Measurements from ENCODE around the gene SRRM3. TPM values are rescaled to one million over a fixed set of nuclear protein-coding genes. Genes with fewer than 3 reads are reported as not detected.

The SRRM3 gene
- total and polyA plus RNA-seq, 9 of the 15 experiments (the other 6 are each of a cell fraction or from before 2014, with no cell fraction given), result 0.04 to 0.91 (median 0.46) TPM; not detected in 2

DNA sequence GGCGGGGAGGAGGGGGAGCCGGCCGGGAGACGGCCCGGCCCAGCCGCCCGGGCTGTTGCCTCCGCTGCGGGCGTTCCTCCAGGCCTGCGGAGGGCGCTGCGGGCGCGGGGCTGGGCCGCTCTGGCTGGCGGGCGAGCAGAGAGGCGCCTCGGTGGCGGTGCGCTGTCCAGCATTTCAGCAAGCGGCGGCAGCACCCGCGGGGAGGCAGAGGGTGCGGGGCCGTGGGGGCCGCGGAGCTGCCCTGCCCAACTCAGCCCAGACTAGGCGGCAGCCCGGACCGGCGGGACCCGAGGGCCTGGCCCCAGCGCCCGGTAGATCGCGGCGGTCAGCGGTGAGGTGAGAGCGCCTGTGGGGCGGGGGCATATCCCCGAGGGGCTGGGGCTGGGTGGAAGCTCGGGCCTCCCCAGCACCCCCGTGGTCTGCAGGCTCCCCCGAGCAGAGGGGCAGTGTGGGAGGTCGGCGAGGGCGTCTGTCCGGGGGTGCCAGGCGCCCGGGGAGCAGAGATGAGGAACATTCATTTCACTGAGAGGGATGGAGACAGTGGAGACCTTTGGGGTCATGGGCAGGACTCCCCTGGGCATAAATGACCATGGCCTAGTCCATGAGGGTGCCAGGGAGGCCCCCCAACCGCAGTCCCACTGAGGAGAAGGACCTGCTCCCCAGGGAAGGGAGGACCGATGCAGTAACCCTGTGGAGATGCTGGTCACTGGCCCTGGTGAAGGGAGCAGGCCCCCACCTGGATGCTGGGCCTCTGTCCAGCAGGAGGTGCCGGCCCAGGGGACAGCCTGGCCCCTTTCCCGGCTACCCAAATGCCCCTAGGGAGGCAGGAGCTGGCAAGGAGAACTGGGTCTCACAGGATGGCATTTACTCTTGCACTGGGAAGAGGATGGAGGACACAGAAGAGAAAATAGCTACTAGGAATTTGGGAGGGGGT lies at the start of gene SRRM3 (continued):
- TF ChIP-seq, protein P1, sequence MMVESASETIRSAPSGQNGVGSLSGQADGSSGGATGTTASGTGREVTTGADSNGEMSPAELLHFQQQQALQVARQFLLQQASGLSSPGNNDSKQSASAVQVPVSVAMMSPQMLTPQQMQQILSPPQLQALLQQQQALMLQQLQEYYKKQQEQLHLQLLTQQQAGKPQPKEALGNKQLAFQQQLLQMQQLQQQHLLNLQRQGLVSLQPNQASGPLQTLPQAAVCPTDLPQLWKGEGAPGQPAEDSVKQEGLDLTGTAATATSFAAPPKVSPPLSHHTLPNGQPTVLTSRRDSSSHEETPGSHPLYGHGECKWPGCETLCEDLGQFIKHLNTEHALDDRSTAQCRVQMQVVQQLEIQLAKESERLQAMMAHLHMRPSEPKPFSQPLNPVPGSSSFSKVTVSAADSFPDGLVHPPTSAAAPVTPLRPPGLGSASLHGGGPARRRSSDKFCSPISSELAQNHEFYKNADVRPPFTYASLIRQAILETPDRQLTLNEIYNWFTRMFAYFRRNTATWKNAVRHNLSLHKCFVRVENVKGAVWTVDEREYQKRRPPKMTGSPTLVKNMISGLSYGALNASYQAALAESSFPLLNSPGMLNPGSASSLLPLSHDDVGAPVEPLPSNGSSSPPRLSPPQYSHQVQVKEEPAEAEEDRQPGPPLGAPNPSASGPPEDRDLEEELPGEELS (CRISPR knock-in tag; IDR thresholded peaks at IDR 0.05; ENCODE audit: borderline replicate concordance), result peak; percentile 86; the same call in 1 of the 2 replicates
- TF ChIP-seq ATF7 (IDR thresholded peaks at IDR 0.05) (no peak), ZNF699 (CRISPR knock-in tag; IDR thresholded peaks at IDR 0.05; ENCODE audit: insufficient replicate concordance) (no peak), PCBP2 (IDR thresholded peaks at IDR 0.05; ENCODE audit: low read depth, low read length, poor library complexity, severe bottlenecking) (peak; percentile 99), SIX5 (IDR thresholded peaks at IDR 0.05; ENCODE audit: borderline replicate concordance in 1 of 2, insufficient read depth in 1 of 2, low read depth in 1 of 2, low read length in 2 of 2) (0 out of 4 replicates have a peak, but pooled peaks of 1 of the 2 experiments have one; percentile 13), BHLHE40 (IDR thresholded peaks at IDR 0.05; ENCODE audit: low read length) (peak; percentile 33; the same call in 1 of the 2 replicates), EP400 (IDR thresholded peaks at IDR 0.05) (no peak), EP300 (IDR thresholded peaks at IDR 0.05; ENCODE audit: low read length) (peak; percentile 36; the same call in 1 of the 2 replicates), TEAD1 (CRISPR knock-in tag; IDR thresholded peaks at IDR 0.05) (peak; percentile 36 to 90; a peak in 2 of 4 replicates), FIP1L1 (IDR thresholded peaks at IDR 0.05; ENCODE audit: low read depth, low read length, poor library complexity, severe bottlenecking) (peak; percentile 95), TCF3 (CRISPR knock-in tag; IDR thresholded peaks at IDR 0.05) (peak; percentile 42), XRCC5 (IDR thresholded peaks at IDR 0.05; ENCODE audit: low read depth, low read length) (peak; percentile 94)
- TF ChIP-seq, protein P2, sequence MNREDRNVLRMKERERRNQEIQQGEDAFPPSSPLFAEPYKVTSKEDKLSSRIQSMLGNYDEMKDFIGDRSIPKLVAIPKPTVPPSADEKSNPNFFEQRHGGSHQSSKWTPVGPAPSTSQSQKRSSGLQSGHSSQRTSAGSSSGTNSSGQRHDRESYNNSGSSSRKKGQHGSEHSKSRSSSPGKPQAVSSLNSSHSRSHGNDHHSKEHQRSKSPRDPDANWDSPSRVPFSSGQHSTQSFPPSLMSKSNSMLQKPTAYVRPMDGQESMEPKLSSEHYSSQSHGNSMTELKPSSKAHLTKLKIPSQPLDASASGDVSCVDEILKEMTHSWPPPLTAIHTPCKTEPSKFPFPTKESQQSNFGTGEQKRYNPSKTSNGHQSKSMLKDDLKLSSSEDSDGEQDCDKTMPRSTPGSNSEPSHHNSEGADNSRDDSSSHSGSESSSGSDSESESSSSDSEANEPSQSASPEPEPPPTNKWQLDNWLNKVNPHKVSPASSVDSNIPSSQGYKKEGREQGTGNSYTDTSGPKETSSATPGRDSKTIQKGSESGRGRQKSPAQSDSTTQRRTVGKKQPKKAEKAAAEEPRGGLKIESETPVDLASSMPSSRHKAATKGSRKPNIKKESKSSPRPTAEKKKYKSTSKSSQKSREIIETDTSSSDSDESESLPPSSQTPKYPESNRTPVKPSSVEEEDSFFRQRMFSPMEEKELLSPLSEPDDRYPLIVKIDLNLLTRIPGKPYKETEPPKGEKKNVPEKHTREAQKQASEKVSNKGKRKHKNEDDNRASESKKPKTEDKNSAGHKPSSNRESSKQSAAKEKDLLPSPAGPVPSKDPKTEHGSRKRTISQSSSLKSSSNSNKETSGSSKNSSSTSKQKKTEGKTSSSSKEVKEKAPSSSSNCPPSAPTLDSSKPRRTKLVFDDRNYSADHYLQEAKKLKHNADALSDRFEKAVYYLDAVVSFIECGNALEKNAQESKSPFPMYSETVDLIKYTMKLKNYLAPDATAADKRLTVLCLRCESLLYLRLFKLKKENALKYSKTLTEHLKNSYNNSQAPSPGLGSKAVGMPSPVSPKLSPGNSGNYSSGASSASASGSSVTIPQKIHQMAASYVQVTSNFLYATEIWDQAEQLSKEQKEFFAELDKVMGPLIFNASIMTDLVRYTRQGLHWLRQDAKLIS (CRISPR knock-in tag; IDR thresholded peaks at IDR 0.05), result peak; percentile 64; the same call in 1 of the 2 replicates
- TF ChIP-seq, protein P3, sequence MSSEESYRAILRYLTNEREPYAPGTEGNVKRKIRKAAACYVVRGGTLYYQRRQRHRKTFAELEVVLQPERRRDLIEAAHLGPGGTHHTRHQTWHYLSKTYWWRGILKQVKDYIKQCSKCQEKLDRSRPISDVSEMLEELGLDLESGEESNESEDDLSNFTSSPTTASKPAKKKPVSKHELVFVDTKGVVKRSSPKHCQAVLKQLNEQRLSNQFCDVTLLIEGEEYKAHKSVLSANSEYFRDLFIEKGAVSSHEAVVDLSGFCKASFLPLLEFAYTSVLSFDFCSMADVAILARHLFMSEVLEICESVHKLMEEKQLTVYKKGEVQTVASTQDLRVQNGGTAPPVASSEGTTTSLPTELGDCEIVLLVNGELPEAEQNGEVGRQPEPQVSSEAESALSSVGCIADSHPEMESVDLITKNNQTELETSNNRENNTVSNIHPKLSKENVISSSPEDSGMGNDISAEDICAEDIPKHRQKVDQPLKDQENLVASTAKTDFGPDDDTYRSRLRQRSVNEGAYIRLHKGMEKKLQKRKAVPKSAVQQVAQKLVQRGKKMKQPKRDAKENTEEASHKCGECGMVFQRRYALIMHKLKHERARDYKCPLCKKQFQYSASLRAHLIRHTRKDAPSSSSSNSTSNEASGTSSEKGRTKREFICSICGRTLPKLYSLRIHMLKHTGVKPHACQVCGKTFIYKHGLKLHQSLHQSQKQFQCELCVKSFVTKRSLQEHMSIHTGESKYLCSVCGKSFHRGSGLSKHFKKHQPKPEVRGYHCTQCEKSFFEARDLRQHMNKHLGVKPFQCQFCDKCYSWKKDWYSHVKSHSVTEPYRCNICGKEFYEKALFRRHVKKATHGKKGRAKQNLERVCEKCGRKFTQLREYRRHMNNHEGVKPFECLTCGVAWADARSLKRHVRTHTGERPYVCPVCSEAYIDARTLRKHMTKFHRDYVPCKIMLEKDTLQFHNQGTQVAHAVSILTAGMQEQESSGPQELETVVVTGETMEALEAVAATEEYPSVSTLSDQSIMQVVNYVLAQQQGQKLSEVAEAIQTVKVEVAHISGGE (CRISPR knock-in tag; IDR thresholded peaks at IDR 0.05), result 0 out of 6 replicates have a peak, but pooled peaks of 1 of the 3 experiments have one; percentile 35

Data from K562 (cell line).